SK-N-SH (cell line): Measurements from ENCODE around the gene PCNX1. TPM values are rescaled to one million over a fixed set of nuclear protein-coding genes. Genes with fewer than 3 reads are reported as not detected.

Experiments
- CTCF ChIA-PET: fragments of 300-600, 350-600 bp; formaldehyde crosslinking; extraction: SDS; loops from one replicate; lab custom pipeline; 2021; lab: Yijun Ruan, JAX
- POLR2A ChIA-PET: fragments of 350-600 bp; sonication (Branson Sonifier 250); formaldehyde crosslinking; extraction: SDS; loops from one replicate; lab custom pipeline; 2020; ENCODE audit warnings: antibody characterized with exemption, inconsistent platforms; lab: Yijun Ruan, JAX
- DNase-seq: peaks from one replicate; pipeline ENCODE4 v3.0.0; 2012
- H2AFZ ChIP-seq: fragments of 200-600 bp; sonication (generic); 2 replicates; pipeline ENCODE4 v1.8.1; 2016; ENCODE audit warnings: antibody characterized with exemption, mild to moderate bottlenecking, low read depth
- H3F3A ChIP-seq: fragments of 200-600 bp; sonication (generic); replicated peaks from 2 replicates; pipeline ENCODE3; 2016; ENCODE audit warnings: antibody characterized with exemption, mild to moderate bottlenecking; ENCODE audit not compliant: insufficient read depth
- H3K27ac ChIP-seq, 2 experiments: fragments of 200-500 bp in 1 of 2; fragments of 200-600 bp in 1 of 2; sonication (Bioruptor generic) in 1 of 2; sonication (generic), shearing (Covaris generic) in 1 of 2; 2 replicates each; pipeline versions ENCODE4 v1.5.1 to v1.6.1; 2014 to 2016; ENCODE audit warnings: low read depth in 2 of 2, inconsistent platforms in 1 of 2, low read length in 1 of 2, mild to moderate bottlenecking in 1 of 2, mixed read lengths in 1 of 2
- H3K27me3 ChIP-seq: fragments of 200-600 bp; sonication (generic), shearing (Covaris generic); 2 replicates; pipeline ENCODE4 v1.6.1; 2016; ENCODE audit warnings: mixed run types; ENCODE audit not compliant: insufficient read depth
- H3K36me3 ChIP-seq, 2 experiments: fragments of 200-500 bp in 1 of 2; fragments of 200-600 bp in 1 of 2; sonication (Bioruptor generic) in 1 of 2; sonication (generic) in 1 of 2; replicated peaks in 1 of 2; 2 replicates each; pipeline versions ENCODE3 to v1.5.1; 2014 to 2016; ENCODE audit warnings: low read length in 1 of 2, mild to moderate bottlenecking in 1 of 2; ENCODE audit not compliant: insufficient read depth in 2 of 2, control insufficient read depth in 1 of 2
- H3K4me1 ChIP-seq, 2 experiments: fragments of 200-500 bp in 1 of 2; fragments of 200-600 bp in 1 of 2; sonication (Bioruptor generic) in 1 of 2; sonication (generic), shearing (Covaris generic) in 1 of 2; 2 replicates each; pipeline versions ENCODE4 v1.5.1 to v1.6.1; 2014 to 2016; ENCODE audit warnings: low read depth in 1 of 2, low read length in 1 of 2, mixed run types in 1 of 2; ENCODE audit not compliant: insufficient read depth in 2 of 2, control insufficient read depth in 1 of 2
- H3K4me2 ChIP-seq: fragments of 200-600 bp; sonication (generic), shearing (Covaris generic); 2 replicates; pipeline ENCODE4 v1.6.1; 2017; ENCODE audit warnings: mixed run types
- H3K4me3 ChIP-seq, 2 experiments: fragments of 200-500 bp in 1 of 2; fragments of 200-600 bp in 1 of 2; sonication (Bioruptor generic) in 1 of 2; sonication (generic), shearing (Covaris generic) in 1 of 2; 2 replicates each; pipeline versions ENCODE4 v1.5.1 to v1.8.1; 2014 to 2016; ENCODE audit warnings: low read depth in 2 of 2, inconsistent platforms in 1 of 2, low read length in 1 of 2, mild to moderate bottlenecking in 1 of 2, mixed read lengths in 1 of 2, moderate library complexity in 1 of 2
- H3K79me2 ChIP-seq: fragments of 200-600 bp; sonication (generic); 2 replicates; pipeline ENCODE4 v1.8.1; 2017; ENCODE audit warnings: mild to moderate bottlenecking; ENCODE audit not compliant: insufficient read depth
- H3K9ac ChIP-seq: fragments of 200-600 bp; sonication (generic); 2 replicates; pipeline ENCODE4 v1.6.1; 2017; ENCODE audit warnings: mixed run types
- H3K9me2 ChIP-seq: fragments of 200-600 bp; sonication (generic); 2 replicates; pipeline ENCODE4 v1.6.1; 2017; ENCODE audit warnings: mixed run types
- H3K9me3 ChIP-seq: fragments of 200-600 bp; sonication (generic); 2 replicates; pipeline ENCODE4 v1.6.1; 2017; ENCODE audit warnings: mixed run types, mild to moderate bottlenecking, moderate library complexity
- H4K20me1 ChIP-seq: fragments of 200-600 bp; sonication (generic); 2 replicates; pipeline ENCODE4 v1.6.1; 2017; ENCODE audit warnings: mild to moderate bottlenecking, mixed run types; ENCODE audit not compliant: insufficient read depth
- CHD2 ChIP-seq: fragments of 150-350 bp; IDR thresholded peaks from 2 replicates; pipeline ENCODE4 v1.6.1; 2018; ENCODE audit warnings: low read length; ENCODE audit not compliant: partially characterized antibody
- ELF1 ChIP-seq: IDR thresholded peaks from 2 replicates; pipeline ENCODE4 v1.4.0; 2012
- EZH2phosphoT487 ChIP-seq: fragments of 200-600 bp; sonication (generic); IDR thresholded peaks from 2 replicates; pipeline ENCODE4 v1.6.1; 2017; ENCODE audit warnings: low read depth, mixed run types, mild to moderate bottlenecking, antibody characterized with exemption, moderate library complexity, borderline replicate concordance
- FOSL2 ChIP-seq: IDR thresholded peaks from 2 replicates; pipeline ENCODE4 v1.4.0; 2012; ENCODE audit warnings: low read depth, mild to moderate bottlenecking, moderate library complexity, borderline replicate concordance
- FOXJ3 ChIP-seq: sonication (generic); formaldehyde crosslinking; IDR thresholded peaks from 2 replicates; pipeline ENCODE4 v1.5.1; 2020; ENCODE audit warnings: mild to moderate bottlenecking, missing genetic modification reagents
- FOXM1 ChIP-seq: IDR thresholded peaks from 2 replicates; pipeline ENCODE4 v1.4.0; 2012; ENCODE audit warnings: low read depth, mild to moderate bottlenecking
- JUND ChIP-seq: IDR thresholded peaks from 2 replicates; pipeline ENCODE4 v1.4.0; 2012
- MEF2A ChIP-seq: IDR thresholded peaks from 2 replicates; pipeline ENCODE4 v1.4.0; 2012; ENCODE audit warnings: low read depth, borderline replicate concordance
- NRF1 ChIP-seq: IDR thresholded peaks from 2 replicates; pipeline ENCODE4 v1.6.1; 2012; ENCODE audit warnings: low read depth, mild to moderate bottlenecking, low read length
- POLR2AphosphoS5 ChIP-seq: IDR thresholded peaks from 2 replicates; pipeline ENCODE4 v1.6.1; 2012; ENCODE audit warnings: low read depth, low read length
- RAD21 ChIP-seq: IDR thresholded peaks from 2 replicates; pipeline ENCODE4 v1.6.1; 2012; ENCODE audit warnings: mild to moderate bottlenecking, low read length
- RCOR1 ChIP-seq: fragments of 150-350 bp; IDR thresholded peaks from 2 replicates; pipeline ENCODE4 v1.6.1; 2017; ENCODE audit warnings: antibody characterized with exemption, low read length
- RFX5 ChIP-seq: IDR thresholded peaks from 2 replicates; pipeline ENCODE4 v1.6.1; 2012; ENCODE audit warnings: mild to moderate bottlenecking, improper control_type of control experiment, low read length
- RXRA ChIP-seq: IDR thresholded peaks from 2 replicates; pipeline ENCODE4 v1.4.0; 2012; ENCODE audit warnings: low read depth, mild to moderate bottlenecking, borderline replicate concordance
- SIN3A ChIP-seq: IDR thresholded peaks from 2 replicates; pipeline ENCODE4 v1.6.1; 2012; ENCODE audit warnings: low read depth, mild to moderate bottlenecking, low read length, moderate library complexity, borderline replicate concordance
- SMC3 ChIP-seq: IDR thresholded peaks from 2 replicates; pipeline ENCODE4 v1.6.1; 2012; ENCODE audit warnings: low read depth, low read length, improper control_type of control experiment
- TAF1 ChIP-seq: IDR thresholded peaks from 2 replicates; pipeline ENCODE4 v1.6.1; 2012; ENCODE audit warnings: low read depth, mild to moderate bottlenecking, low read length, moderate library complexity, borderline replicate concordance
- YY1 ChIP-seq: IDR thresholded peaks from 2 replicates; pipeline ENCODE4 v1.4.0; 2012; ENCODE audit warnings: low read depth, mild to moderate bottlenecking
- WGBS: methylation state at CpG from one replicate; pipeline ENCODE4 v1.1.6; 2017; ENCODE audit warnings: low lambda C conversion rate; 5-methylcytosine and 5-hydroxymethylcytosine counted together
- polyA plus RNA-seq, 3 experiments: library from polyadenylated mRNA; depleted of rRNA; stranded (reverse); fragments of >200 nt; gene quantifications; 2 replicates each; pipeline ENCODE4 v1.2.3, GENCODE V29; 2012
- TF ChIP-seq, protein P1 (sequence below): IDR thresholded peaks from 2 replicates; pipeline ENCODE4 v1.4.0; 2012; ENCODE audit warnings: low read depth
- TF ChIP-seq, protein P2 (sequence below): fragments of 150-350 bp; IDR thresholded peaks from 2 replicates; pipeline ENCODE4 v1.6.1; 2016; ENCODE audit warnings: mild to moderate bottlenecking, low read depth, low read length
- TF ChIP-seq, protein P3 (sequence below): IDR thresholded peaks from 2 replicates; pipeline ENCODE4 v1.6.1; 2012; ENCODE audit warnings: mild to moderate bottlenecking, low read depth, low read length, moderate library complexity
- TF ChIP-seq, protein P4 (sequence below): fragments of 200-600 bp; sonication (generic); IDR thresholded peaks from 2 replicates; pipeline ENCODE4 v1.6.1; 2017; ENCODE audit warnings: antibody characterized with exemption, mild to moderate bottlenecking, moderate library complexity

Gene PCNX1
- polyA plus RNA-seq, 1 of the 3 experiments (the other 2 are of a cell fraction) = 9.4 TPM

DNA sequence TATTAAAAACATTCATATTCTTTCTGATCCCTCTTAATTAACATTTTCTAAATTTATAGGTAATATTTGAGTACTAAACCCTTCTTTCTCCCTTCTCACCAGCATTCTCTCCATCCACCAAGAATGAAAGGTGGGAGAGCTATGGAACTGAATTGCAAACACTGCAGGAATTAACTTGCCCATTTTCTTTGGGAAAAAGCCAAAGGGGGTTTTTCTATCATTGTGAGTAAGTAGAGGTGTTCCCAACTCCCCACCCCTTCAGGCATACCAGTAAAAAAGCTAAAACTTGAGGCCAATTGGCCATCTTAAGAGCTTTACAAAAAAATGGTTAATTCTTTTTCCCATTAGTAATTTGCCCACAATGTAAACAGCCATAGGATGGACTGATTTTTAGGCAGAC lies 23.7 kb downstream of the PCNX1 start:
- Histone ChIP-seq H3K4me1 (peaks cover 2 to 16% of the 10 kb centered on the region in 2 experiments; a peak in 2 of 4 replicates), H3K9me3 (no peaks in the 10 kb centered on the region), H3K4me2 (no peak overlapping the region), H4K20me1 (peaks cover 74% of the 10 kb centered on the region), H3K79me2 (peaks cover 95% of the 10 kb centered on the region), H3K4me3 (no peak overlapping the region), H2AFZ (no peak overlapping the region), H3K27ac (no peak overlapping the region), H3K9me2 (no peaks in the 10 kb centered on the region), H3K36me3 (peaks cover 0 to 9% of the 10 kb centered on the region in 2 experiments), H3K9ac (no peak overlapping the region), H3F3A (peaks cover 19% of the 10 kb centered on the region), H3K27me3 (no peaks in the 10 kb centered on the region)
- TF ChIP-seq JUND (no peak), ELF1 (no peak), RXRA (no peak), RAD21 (no peak), SIN3A (no peak), MEF2A (no peak), FOXM1 (no peak)
- TF ChIP-seq, protein P1, sequence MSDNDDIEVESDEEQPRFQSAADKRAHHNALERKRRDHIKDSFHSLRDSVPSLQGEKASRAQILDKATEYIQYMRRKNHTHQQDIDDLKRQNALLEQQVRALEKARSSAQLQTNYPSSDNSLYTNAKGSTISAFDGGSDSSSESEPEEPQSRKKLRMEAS = no peak
- ChIA-PET CTCF (interaction anchor here (0.9 to 2.8 kb wide), 2 partner anchors 25 to 42 kb away, joined by 3 to 9 read pairs; no protein-coding TSS in a partner anchor), POLR2A (no interaction called here)
- DNase-seq = no peak

DNA sequence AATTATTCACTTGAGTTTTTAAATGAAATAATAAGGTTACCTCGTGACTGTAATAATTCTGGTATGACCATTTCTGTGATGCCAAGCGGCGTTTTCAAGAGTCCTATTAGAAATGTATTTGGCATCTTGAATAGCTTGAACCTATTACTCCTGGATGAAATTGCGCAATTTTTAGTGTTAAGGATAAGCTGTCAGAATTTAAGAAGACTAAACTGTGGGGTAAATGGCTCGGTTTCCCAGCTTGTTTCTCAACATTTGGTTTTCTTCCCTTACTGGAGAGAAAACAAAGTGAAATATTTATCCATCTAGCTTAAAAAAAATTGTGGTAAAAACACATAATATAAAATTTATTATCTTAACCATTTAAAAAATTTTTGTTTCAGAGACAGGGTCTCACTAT lies 26.8 kb downstream of the PCNX1 start:
- no peak for TF ChIP-seq RFX5
- TF ChIP-seq SMC3 = no peak
- TF ChIP-seq MEF2A = no peak
- no peak for TF ChIP-seq NRF1
- no peak for TF ChIP-seq TAF1
- TF ChIP-seq, protein P2, sequence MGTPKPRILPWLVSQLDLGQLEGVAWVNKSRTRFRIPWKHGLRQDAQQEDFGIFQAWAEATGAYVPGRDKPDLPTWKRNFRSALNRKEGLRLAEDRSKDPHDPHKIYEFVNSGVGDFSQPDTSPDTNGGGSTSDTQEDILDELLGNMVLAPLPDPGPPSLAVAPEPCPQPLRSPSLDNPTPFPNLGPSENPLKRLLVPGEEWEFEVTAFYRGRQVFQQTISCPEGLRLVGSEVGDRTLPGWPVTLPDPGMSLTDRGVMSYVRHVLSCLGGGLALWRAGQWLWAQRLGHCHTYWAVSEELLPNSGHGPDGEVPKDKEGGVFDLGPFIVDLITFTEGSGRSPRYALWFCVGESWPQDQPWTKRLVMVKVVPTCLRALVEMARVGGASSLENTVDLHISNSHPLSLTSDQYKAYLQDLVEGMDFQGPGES = no peak
- TF ChIP-seq FOSL2 = no peak
- no peak for TF ChIP-seq YY1
- TF ChIP-seq RCOR1 = no peak
- TF ChIP-seq, protein P3, sequence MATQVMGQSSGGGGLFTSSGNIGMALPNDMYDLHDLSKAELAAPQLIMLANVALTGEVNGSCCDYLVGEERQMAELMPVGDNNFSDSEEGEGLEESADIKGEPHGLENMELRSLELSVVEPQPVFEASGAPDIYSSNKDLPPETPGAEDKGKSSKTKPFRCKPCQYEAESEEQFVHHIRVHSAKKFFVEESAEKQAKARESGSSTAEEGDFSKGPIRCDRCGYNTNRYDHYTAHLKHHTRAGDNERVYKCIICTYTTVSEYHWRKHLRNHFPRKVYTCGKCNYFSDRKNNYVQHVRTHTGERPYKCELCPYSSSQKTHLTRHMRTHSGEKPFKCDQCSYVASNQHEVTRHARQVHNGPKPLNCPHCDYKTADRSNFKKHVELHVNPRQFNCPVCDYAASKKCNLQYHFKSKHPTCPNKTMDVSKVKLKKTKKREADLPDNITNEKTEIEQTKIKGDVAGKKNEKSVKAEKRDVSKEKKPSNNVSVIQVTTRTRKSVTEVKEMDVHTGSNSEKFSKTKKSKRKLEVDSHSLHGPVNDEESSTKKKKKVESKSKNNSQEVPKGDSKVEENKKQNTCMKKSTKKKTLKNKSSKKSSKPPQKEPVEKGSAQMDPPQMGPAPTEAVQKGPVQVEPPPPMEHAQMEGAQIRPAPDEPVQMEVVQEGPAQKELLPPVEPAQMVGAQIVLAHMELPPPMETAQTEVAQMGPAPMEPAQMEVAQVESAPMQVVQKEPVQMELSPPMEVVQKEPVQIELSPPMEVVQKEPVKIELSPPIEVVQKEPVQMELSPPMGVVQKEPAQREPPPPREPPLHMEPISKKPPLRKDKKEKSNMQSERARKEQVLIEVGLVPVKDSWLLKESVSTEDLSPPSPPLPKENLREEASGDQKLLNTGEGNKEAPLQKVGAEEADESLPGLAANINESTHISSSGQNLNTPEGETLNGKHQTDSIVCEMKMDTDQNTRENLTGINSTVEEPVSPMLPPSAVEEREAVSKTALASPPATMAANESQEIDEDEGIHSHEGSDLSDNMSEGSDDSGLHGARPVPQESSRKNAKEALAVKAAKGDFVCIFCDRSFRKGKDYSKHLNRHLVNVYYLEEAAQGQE = no peak
- TF ChIP-seq, protein P4, sequence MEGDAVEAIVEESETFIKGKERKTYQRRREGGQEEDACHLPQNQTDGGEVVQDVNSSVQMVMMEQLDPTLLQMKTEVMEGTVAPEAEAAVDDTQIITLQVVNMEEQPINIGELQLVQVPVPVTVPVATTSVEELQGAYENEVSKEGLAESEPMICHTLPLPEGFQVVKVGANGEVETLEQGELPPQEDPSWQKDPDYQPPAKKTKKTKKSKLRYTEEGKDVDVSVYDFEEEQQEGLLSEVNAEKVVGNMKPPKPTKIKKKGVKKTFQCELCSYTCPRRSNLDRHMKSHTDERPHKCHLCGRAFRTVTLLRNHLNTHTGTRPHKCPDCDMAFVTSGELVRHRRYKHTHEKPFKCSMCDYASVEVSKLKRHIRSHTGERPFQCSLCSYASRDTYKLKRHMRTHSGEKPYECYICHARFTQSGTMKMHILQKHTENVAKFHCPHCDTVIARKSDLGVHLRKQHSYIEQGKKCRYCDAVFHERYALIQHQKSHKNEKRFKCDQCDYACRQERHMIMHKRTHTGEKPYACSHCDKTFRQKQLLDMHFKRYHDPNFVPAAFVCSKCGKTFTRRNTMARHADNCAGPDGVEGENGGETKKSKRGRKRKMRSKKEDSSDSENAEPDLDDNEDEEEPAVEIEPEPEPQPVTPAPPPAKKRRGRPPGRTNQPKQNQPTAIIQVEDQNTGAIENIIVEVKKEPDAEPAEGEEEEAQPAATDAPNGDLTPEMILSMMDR = no peak
- TF ChIP-seq FOXJ3 (CRISPR knock-in tag) = no peak
- no peak for TF ChIP-seq POLR2AphosphoS5
- no peak for TF ChIP-seq FOXM1
- no peak for TF ChIP-seq EZH2phosphoT487
- no peak for TF ChIP-seq CHD2
- TF ChIP-seq, all 33 proteins: peak for 0
- Histone ChIP-seq H3K36me3 (peaks cover 0 to 9% of the 10 kb centered on the region in 2 experiments), H3K9me2 (no peaks in the 10 kb centered on the region), H2AFZ (no peak overlapping the region), H3K79me2 (peaks cover 95% of the 10 kb centered on the region), H3K4me1 (peaks cover 2 to 16% of the 10 kb centered on the region in 2 experiments; a peak in 2 of 4 replicates), H4K20me1 (peaks cover 67% of the 10 kb centered on the region), H3K27ac (peak overlapping the region in 1 of 2 experiments; percentile 42; a peak in 2 of 4 replicates), H3K4me3 (no peak overlapping the region), H3K9me3 (no peaks in the 10 kb centered on the region), H3K9ac (no peak overlapping the region), H3F3A (peaks cover 19% of the 10 kb centered on the region), H3K4me2 (peak overlapping the region; percentile 29; the same call in 1 of the 2 replicates), H3K27me3 (no peaks in the 10 kb centered on the region)
- WGBS = 90% methylated on average over 5 of the region's 5 CpGs
- DNase-seq = no peak
- POLR2A ChIA-PET = no interaction called here
- CTCF ChIA-PET = interaction anchor here (1.2 kb wide), 1 partner anchor 21 kb away, joined by 4 read pairs; no protein-coding TSS in a partner anchor
